GM18870 (cell line): ENCODE measurements around the gene TMEM263.
A peak's percentile ranks its signal among the peaks of the same experiment; 100 is the strongest.
"Not testable (repeated sequence)": the region's sequence is repeated elsewhere in the genome, so short reads cannot be mapped to it uniquely, and the experiment has no call there.

ENCODE experiments used
- ATAC-seq: cut with Tn5 transposase; IDR thresholded peaks from one replicate; pipeline ENCODE4 v1.9.1; 2021; ENCODE audit warnings: moderate library complexity; ENCODE audit not compliant: unreplicated experiment

Gene TMEM263

GRCh38 chr12:106955377-106956047, at the start of gene TMEM263:
TSS of gene TMEM263 (plus strand) at chr12:106955907. CDS start at chr12:106967117, 11,210 bp downstream.
- peak; percentile 61 for ATAC-seq

DNA sequence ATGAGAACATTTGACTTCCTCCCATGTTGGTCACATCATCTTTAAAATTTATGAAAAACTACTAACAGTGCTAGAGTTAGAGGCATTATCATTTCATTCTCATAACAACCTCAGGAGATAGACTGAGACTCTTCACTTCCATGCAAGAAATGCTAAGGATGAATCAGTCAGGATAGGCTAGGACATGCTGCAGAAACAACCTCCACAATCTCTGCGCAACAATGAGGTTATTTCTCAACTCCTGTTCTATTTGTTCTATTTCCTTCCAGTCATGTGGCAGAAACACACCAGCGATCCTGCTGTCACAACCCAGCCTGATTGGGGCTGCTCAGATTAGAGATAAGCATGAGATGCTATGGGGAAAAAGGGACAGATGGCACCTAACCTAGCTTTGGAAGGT, 49.0 kb upstream of the TMEM263 start:
- ATAC-seq, result no peak

DNA sequence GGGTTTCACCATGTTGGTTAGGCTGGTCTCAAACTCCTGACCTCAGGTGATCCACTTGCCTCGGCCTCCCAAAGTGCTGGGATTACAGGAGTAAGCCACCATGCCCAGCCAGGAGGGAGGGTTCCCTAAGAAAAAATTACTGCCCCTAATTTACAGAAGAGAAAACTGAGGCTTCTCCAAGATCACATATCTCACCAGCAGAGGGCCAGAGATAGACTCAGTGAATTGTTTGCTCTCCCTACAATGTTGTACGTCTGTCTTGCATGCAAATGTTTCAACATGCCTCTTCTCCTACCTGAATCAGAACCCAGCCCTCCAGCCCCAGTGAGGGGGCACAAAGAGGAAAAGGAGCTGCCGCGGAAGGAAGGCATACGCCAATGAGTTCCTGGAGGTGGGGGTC, 48.3 kb upstream of the TMEM263 start:
- no peak for ATAC-seq

DNA sequence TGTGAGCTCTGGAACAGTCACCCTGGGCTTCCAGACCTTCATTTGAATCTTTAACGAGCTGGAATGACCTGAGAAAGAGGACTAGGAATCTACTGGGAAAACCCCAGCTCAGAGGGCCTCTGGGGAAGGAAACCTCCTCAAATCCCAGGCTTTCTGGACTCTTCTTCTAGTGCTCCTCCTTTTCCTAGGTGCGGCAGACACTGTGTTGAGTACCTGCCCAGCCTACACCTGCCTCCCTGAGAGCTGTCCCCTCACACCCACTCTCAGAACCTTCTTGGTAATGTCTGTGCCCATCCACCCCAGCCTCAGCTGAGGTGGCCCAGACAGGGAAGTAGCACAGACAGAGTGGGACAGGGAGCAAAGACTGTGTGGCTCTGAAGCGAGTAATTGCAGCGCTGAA, 47.9 kb upstream of the TMEM263 start:
- ATAC-seq, result no peak

- ATAC-seq, result no peak
Observed at GRCh38 chr12:106908561-106908960, 47.1 kb upstream of the TMEM263 start.

DNA sequence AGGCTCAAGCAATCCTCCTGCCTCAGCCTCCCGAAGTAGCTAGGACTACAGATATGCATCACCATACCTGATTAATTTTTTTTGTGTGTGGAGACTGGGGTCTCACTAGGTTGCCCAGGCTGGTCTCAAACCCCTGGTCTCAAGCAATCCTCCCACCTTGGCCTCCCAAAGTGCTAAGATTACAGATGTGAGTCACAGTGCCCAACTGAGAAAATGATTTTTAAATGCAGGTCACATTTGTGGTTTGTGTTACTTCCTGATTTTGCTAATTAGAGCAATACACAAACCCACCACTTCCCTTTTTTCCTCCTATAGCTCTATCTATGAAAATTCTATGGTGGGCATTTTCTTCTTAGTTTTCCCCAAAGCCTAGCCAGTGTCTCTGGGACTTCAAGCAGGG, 45.5 kb upstream of the TMEM263 start:
- ATAC-seq, result peak; percentile 81

DNA sequence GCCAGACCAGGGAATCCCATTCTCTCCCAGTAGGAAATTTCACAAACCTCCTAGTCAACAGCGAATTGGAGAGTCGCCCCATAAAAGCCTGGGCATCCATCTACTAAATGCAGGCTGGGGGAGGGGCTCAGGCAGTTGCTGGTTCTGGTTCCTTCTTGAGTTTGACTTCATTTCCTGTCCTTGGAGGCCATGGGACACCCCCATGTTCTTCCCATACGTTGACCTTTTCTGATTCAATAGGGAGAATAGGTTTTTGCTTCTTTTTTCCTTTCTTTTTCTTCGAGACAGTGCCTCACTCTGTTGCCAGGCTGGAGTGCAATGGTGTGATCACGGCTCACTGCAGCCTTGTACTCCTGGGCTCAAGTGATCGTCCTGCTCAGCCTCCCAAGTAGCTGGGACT, 44.1 kb upstream of the TMEM263 start:
- ATAC-seq, result no peak

DNA sequence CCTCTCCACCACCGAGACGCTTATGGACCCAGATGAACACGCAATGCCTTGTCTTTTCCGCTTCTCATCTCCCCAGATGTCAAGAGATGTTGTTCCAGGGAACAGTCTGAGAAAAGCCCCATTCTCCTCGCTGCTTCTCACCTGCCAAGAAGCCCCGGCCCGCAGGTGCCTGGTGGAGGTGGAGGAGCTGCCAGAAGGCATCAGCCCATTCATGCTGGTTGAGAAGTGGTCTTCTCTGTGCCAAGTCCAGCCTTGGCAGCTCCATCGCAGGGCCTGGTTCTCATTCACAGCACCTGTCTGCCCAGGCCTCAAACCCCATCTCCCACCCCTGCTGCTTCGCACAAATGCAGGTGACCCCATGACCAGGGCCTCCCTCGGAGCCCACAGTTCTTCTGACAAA, 42.3 kb upstream of the TMEM263 start:
- ATAC-seq, result no peak

DNA sequence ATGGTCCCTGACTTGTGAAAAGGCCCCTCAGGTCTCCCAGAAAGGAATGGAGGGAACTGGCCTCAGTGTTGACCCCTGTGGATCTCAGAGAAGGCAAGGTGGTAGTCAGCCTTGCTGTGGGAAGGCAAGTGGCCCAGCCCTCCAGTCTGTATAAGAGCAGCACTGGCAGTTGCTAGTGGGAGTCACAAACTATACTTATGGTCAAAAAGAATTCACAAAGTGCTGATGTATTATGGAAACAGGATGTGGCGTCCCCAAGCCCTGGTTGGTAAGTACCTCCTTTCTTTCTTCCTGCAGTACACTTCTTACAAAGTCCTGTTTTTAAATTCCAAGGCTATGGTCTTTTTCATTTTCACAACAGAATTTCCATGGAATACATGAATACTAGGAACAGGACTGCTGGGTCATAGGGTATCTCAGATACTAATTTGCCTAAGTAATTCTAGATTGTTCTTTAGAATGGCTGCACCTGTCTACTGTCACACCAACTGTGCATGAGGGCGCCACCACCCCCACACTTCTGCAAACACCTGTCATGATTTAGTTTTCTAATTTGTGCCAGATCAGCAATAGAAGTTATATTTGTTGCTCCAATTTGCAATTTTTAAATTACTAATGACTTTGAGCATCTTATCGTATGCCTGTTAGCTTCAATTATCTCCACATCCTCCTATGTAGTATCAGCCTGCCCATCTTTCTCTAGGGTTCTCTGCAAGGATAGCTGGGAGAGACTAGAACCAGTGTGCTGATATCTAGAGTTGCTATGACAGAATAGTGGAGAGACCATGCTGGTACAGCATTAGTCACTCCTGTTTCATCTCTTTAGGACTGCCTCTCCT, 40.7 kb upstream of the TMEM263 start:
- ATAC-seq, result no peak

- no peak for ATAC-seq
Observed at GRCh38 chr12:106915635-106916026, 40.1 kb upstream of the TMEM263 start.

DNA sequence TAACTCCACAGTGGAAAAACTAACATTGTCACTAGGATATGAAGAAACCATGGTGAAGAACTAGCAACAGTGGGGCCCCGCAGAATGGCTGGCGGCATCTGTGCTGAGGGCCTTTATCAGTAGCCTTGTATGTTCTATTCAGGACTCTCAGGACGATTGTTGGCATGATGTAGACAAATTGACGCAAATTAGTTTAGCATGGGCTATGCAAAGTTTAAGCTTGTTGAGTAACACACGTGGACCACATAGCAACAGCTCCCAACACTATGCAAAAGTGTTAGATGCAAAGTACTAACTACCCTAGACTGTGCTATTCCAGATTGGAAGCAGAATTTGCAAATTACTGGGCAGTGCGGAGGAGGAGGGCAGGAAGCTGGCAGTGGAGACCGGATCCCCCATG, 38.2 kb upstream of the TMEM263 start:
- no peak for ATAC-seq

DNA sequence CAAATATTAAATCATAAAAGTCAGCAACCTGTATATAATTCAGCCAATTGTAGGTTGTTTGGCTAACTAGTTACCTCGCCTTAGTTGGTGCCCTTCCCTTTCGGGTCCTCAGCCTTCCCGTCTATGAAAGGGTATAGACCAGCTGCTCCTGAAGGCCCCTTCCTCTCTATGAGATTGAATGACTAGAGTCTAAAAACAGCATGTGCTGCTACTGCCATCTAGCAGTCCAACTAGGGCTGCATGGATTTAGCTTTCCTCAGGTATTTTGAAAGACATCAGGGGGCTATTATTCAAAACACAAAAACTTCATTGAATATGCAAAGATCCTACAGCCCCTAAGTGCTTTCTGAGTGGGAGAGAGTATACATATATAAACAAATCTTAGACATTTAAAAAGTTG, 37.0 kb upstream of the TMEM263 start:
- ATAC-seq, result no peak

DNA sequence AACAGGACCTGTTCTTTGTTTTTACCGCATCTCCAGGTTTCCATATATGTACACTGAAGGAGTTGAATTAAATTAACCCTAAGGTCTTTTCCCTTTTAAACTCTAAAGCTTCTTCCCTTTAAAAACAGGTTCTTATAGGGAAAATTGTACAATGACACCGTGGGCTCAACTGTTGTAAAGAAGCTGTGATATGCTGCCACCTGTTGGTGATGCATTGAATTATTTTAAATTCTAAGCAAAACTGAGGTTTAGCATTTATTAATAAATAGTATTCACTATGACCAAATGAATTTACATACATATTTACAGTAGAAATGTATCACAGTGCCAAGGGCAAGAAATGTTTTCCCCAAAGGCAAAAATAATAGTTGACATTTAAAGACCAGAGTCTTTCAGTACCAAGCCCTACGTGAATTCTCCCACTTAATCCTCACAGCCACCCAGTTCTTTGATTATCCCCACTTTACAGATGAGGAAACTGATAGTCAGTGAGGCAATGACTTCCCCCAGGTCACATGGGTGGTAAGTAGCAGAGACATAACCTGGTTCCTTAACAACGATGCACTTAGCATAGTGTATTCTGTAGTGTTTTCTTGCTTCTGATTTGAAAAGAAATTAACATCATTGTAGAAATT, 35.7 kb upstream of the TMEM263 start:
- ATAC-seq, result no peak

DNA sequence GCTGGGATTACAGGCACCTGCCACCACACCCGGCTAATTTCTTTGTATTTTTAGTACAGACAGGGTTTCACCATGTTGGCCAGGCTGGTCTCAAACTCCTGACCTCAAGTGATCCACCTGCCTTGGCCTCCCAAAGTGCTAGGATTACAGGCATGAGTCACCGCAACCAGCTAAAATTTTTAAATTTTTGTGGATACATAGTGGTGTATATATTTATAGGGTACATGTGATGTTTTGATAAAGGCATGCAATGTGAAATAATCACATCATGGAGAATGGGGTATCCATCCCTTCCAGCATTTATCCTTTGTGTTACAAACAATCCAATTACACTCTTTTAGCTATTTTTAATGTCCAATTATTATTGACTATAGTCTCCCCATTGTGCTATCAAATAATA, 33.7 kb upstream of the TMEM263 start:
- not testable (repeated sequence) for ATAC-seq

DNA sequence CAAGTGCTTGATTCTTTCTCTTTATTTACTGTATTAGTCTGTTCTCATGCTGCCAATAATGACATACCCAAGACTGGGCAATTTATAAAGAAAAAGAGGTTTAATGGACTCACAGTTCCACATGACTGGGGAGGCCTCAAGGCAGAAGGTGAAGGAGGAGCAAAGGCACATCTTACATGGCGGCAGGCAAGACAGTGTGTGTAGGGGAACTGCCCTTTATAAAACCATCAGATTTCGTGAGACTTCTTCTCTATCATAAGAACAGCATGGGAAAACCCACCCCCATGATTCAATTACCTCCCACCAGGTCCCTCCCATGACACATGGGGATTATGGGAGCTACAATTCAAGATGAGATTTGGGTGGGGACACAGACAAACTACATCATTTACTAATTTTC, 32.1 kb upstream of the TMEM263 start:
- ATAC-seq, result not testable (repeated sequence)

DNA sequence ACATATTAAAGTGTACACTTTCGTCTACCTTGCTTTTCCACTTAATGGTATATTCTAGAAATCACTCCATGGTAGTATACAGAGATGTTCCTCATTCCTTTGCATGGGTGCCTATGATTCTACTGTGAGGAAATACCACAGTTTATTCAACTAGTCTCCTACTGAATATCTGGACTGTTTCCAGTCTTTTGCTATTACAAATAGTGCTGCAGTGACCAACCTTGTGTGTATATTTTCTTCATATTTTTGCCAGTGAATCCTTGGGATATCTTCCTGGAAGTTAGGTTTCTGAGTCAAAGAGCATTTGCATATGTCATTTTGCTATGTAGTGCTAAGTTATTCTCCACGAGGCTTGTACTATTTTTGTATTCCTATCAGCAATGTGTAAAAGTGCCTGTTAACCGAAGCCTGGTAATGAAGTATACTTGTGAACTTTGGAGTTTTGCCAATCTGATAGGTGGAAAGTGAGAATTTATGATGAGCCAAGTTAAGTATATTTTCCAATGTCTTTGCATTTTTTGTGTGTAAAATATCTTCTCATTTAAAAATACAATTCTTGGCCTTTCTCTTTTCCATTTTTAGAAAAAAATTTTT, 31.3 kb upstream of the TMEM263 start:
- ATAC-seq, result no peak

GRCh38 chr12:106926657-106927056, 29.1 kb upstream of the TMEM263 start:
- ATAC-seq, result no peak

DNA sequence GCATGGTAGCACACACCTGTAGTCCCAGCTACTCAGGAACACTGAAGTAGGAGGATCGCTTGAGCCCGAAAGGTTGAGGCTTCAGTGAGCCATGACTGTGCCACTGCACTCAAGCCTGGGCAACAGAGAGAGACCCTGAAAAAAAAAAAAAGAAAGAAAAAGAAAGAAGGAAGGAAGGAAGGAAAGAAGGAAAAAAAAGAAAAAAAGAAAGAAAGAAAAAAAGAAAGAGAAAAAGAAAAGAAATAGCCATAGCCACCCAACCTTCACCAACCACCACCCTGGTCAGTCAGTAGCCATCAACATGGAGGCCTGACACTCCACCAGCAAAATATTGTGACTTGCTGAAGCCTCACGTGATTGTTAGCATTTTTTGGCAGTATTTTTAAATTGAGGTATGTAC, 21.4 kb upstream of the TMEM263 start:
- ATAC-seq, result no peak

- no peak for ATAC-seq
Observed at GRCh38 chr12:106941481-106942156, 14.1 kb upstream of the TMEM263 start.

- ATAC-seq, result no peak
Observed at GRCh38 chr12:106942775-106943174, 12.9 kb upstream of the TMEM263 start.

DNA sequence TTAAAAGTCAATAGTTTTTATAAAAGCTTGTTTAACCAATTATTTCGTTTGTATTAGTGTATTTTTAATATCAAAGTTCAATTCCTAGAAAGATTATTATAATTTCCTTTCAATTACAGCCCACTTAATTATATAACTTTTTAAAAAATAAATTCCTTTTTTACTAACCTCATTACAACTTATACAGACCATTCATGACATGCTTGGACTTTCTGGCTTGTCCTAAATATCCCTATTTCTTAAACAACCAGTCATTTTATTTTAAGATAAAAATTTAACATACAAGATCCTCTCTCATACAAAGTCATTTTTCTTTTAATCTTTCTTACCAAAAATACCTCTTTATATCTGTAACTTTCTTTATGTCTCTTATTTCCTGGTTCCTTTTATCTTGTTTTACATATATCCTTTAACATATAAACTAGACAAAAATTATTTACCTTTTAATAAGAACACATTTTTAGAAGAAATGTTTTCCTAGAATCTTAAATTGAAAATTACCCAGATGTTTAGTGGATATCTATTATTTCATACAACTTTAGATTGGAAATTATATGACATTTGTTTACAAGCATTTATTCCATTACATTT, 10.4 kb upstream of the TMEM263 start:
- no peak for ATAC-seq
